ENCODE results near the gene YTHDC2. TPM values are rescaled to one million over a fixed set of nuclear protein-coding genes. Genes with fewer than 3 reads are reported as not detected.
A peak's percentile ranks its signal among the peaks of the same experiment; 100 is the strongest.
"Not testable (repeated sequence)": the region's sequence is repeated elsewhere in the genome, so short reads cannot be mapped to it uniquely, and the experiment has no call there.

Gene YTHDC2
- polyA plus RNA-seq, 1 donor from 2014 or later, result 12.6 TPM

DNA sequence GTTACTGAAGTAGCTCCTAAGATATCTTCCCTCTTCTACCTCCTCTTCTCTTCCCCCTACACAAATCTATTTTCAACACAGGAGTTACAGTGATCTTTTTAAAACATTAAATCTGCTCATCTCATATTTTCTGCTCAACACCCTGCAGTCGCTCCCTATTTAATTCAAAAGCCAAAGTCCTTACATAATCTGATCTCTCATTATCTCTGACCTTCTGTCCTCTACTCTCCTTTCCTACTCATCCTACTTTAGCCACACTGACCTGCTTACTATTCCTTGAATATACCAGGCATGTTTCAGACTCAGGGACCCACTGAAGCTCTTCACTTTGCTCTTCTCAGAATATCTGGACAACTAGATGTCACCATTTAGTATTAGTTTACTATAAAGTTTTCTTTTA, 87.9 kb downstream of the YTHDC2 start:
- Mint-ChIP-seq H3K9me3 (peaks cover 0 to 2% (median 0%) of the 10 kb centered on the region in 3 donors), H3K4me3 (no peak overlapping the region), H3K27ac (no peak overlapping the region), H3K27me3 (peaks cover 7% of the 10 kb centered on the region), H3K36me3 (peaks cover under 1% of the 10 kb centered on the region), H3K4me1 (peaks cover 0 to 1% (median 0%) of the 10 kb centered on the region in 3 donors)

DNA sequence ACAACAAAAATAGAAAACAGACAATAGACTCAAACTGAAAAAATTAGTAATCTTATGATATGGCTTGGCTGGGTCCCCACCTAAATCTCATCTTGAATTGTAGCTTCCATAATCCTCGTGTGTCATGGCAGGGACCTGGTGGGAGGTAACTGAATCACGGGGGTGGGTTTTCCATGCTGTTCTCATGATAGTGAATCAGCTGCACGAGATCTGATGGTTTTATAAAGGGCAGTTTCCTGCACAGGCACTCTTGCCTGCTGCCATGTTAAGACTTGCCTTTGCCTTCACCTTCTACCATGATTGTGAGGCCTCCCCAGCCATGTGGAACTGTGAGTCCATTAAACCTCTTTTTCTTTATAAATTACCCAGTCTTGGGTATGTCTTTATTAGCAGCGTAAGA, 89.8 kb downstream of the YTHDC2 start:
- H3K9me3 Mint-ChIP-seq, result not testable (repeated sequence)

DNA sequence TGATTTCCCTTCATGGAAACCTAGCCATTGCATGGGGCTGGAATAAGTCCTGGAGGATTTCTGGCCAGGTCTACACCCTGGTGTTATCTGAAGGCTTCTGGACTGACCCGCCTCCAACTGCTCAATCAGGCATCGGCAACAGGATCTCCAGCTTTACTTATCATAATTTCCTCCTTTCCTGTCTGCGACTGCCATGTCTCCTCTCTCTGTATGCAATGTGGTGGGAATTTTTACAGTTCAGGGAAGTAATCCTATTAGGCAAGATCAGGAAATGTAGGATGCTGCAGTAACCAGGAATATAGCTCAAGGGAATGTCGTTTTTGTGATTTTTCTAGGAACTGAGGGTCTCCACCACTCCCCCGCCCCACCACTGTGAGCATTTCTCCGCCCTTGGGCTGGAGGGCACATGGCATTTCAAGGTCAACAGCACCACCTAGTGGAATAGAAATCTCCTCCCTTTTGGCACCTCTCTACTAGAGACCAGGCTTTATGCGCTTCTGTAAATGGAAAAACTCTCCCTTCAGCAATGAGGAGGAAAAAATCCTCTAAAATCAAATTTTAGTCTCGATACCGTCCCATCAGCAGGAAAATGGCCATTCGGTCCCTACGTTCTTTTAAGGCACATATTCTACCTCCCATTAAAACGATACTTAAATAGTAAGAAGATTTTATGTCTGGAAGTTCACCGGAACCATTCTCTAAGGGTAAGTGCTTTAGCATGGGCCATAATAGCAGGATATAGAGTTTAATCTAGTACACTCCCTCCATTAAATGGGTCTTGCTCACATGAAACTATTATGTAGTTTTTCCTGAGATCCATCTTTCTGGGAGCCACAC, 93.0 kb downstream of the YTHDC2 start:
- Mint-ChIP-seq H3K27me3 (peaks cover 19% of the 10 kb centered on the region), H3K36me3 (no peaks in the 10 kb centered on the region), H3K4me3 (no peak overlapping the region), H3K9me3 (peaks cover 0 to 2% (median 0%) of the 10 kb centered on the region in 3 donors), H3K4me1 (peaks cover 0 to 1% (median 0%) of the 10 kb centered on the region in 3 donors), H3K27ac (peak overlapping the region in 1 of 3 donors; percentile 23)

More for the DNA sequence above, 89.8 kb downstream of the YTHDC2 start:
- H3K27ac Mint-ChIP-seq, H3K4me3 Mint-ChIP-seq, H3K4me1 Mint-ChIP-seq, H3K36me3 Mint-ChIP-seq: not testable (repeated sequence)
- H3K27me3 Mint-ChIP-seq, result peaks cover 19% of the 10 kb centered on the region

DNA sequence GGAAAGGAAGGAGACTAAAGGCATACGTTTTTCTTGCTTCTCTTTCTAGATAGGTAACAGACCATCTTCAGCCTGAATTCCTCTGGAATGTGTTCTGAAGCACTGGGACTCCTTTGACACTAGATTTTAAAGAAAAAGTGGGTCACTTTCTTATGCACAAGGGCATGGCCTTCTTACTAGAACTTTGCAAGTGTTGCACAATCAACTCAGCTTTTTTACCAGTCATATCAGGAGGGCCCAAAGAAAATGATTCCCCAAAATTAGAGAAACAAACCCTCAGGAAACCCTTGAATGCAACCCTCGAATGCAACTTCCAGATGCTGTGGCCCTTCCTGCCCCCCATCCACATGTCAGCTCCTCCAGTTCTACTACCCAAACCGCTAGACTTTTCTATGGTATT, 93.9 kb downstream of the YTHDC2 start:
- H3K9me3 Mint-ChIP-seq, result peaks cover 0 to 2% (median 0%) of the 10 kb centered on the region in 3 donors
- H3K27ac Mint-ChIP-seq, result no peak overlapping the region
- peaks cover 21% of the 10 kb centered on the region for H3K27me3 Mint-ChIP-seq
- peaks cover 0 to 1% (median 0%) of the 10 kb centered on the region in 3 donors for H3K4me1 Mint-ChIP-seq
- no peak overlapping the region for H3K4me3 Mint-ChIP-seq
- H3K36me3 Mint-ChIP-seq, result no peaks in the 10 kb centered on the region

DNA sequence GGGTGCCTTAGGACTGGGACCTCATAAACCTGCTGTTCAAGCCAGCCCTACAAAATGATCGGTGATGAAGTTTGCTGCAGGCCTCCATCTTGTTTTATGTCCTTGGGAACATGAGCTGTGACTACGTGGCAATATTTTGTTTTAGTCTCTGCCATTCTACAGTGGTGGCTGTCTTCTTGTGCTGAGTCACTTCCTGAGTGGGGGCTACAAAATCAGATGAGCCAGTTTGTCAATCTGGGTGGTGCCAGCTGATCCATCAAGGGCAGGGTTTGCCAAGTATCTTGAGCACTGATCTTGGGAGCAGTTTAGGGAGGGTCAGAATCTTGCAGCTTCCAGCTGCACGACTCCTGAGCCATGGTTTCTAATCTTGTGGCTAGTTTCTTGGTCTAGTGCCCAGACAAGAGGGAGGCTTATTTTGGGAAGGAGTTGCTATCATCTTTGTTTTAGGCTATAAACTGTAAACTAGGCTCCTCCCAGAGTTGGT, 94.7 kb downstream of the YTHDC2 start:
- H3K27me3 Mint-ChIP-seq, result peaks cover 23% of the 10 kb centered on the region
- H3K9me3 Mint-ChIP-seq, result peaks cover 0 to 2% (median 0%) of the 10 kb centered on the region in 3 donors
- H3K27ac Mint-ChIP-seq, result no peak overlapping the region
- no peak overlapping the region for H3K4me3 Mint-ChIP-seq
- H3K36me3 Mint-ChIP-seq, result no peaks in the 10 kb centered on the region
- H3K4me1 Mint-ChIP-seq, result peaks cover 0 to 1% (median 0%) of the 10 kb centered on the region in 3 donors

DNA sequence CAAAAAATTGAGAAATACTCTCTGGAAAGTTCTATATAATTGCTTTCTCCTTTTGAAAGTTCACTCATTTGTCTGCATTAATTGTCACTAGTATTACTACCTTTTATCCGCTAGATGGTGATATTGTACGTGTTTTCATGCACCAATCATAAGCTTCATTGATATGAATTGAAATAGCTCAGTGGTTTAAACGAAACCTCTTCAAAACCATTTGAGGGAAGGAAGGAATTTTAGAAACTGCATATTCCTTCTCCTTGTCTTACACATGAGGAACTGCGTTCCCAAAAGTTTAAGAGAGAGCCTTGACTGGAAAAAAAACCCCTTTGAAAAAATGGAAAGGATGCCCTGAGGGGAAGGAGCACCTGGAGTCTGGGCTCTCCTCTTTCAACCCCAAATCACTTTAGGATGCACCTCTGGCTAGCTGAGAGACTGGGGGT, 98.6 kb downstream of the YTHDC2 start:
- Mint-ChIP-seq H3K4me3 (no peak overlapping the region), H3K27me3 (peaks cover 17% of the 10 kb centered on the region), H3K9me3 (no peaks in the 10 kb centered on the region), H3K27ac (no peak overlapping the region), H3K4me1 (no peaks in the 10 kb centered on the region), H3K36me3 (no peaks in the 10 kb centered on the region)

DNA sequence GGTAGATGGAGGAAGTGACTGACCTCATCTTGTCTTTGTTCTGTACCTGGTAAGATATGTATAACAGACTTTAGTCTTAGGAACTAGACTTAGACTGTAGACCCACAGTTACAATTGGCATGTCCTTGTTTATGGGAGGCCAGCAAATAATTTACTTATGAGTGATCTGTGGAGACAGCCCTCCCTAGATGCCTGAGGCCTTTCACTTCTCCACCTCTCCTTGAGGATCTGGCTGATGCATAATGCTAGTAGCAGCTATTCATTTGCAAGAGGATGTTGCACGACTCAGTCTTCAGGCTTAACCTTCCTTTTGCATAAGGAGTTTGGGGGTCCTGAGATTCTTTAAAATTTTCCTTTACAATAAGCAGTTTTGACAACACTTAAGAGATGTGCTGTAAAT, 100.7 kb downstream of the YTHDC2 start:
- Mint-ChIP-seq H3K27ac (no peak overlapping the region), H3K9me3 (no peaks in the 10 kb centered on the region), H3K4me3 (no peak overlapping the region), H3K36me3 (no peaks in the 10 kb centered on the region), H3K27me3 (peaks cover 10% of the 10 kb centered on the region), H3K4me1 (no peaks in the 10 kb centered on the region)

DNA sequence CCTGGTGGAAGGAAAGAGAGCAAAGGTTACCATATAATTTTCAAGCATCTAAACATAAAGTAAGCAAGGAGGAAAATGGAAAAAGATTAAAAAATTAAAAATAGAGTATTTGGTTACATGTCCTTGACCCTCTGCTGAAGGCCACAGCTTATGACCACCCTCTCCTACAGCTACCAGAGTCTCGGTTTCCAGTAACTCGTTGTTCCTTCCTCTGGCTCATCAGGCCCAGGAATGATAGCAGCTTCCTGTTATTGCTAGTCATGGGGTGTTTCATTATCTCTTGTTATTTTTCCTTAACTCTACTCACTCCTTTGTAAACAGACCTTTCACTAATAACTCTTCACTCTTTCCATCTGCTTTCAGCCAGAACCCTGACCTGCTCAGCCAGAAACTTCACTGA, 102.2 kb downstream of the YTHDC2 start:
- H3K36me3 Mint-ChIP-seq, result no peaks in the 10 kb centered on the region
- no peak overlapping the region for H3K4me3 Mint-ChIP-seq
- H3K27ac Mint-ChIP-seq, result no peak overlapping the region
- no peaks in the 10 kb centered on the region for H3K9me3 Mint-ChIP-seq
- peaks cover 10% of the 10 kb centered on the region for H3K27me3 Mint-ChIP-seq
- H3K4me1 Mint-ChIP-seq, result peaks cover 0 to 1% (median 0%) of the 10 kb centered on the region in 3 donors

DNA sequence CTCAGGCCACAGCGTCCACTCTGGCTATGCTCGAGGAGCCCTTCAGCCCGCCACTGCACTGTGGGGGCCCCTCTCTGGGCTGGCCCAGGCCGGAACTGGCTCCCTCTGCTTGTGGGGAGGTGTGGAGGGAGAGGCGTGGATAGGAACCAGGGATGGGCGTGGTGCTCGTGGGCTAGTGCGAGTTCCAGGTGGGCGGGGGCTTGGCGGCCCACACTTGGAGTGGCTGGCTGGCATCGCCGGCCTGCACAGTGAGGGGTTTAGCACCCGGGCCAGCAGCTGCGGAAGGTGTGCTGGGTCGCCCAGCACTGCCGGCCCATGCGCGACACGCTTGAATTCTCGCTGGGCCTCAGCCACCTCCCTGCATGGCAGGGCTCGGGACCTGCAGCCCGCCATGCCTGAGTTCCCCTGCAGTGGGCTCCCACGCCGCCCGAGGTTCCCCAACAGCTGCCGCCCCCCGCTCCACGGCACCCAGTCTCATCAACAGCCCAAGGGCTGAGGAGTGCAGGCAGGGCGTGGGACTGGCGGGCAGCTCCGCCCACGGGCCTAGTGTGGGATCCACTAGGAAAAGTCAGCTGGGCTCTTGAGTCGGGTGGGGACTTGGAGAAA, 103.8 kb downstream of the YTHDC2 start:
- Mint-ChIP-seq H3K36me3 (no peaks in the 10 kb centered on the region), H3K4me1 (peaks cover 0 to 1% (median 0%) of the 10 kb centered on the region in 3 donors), H3K27ac (no peak overlapping the region), H3K27me3 (peaks cover 8% of the 10 kb centered on the region), H3K4me3 (no peak overlapping the region), H3K9me3 (no peaks in the 10 kb centered on the region)

DNA sequence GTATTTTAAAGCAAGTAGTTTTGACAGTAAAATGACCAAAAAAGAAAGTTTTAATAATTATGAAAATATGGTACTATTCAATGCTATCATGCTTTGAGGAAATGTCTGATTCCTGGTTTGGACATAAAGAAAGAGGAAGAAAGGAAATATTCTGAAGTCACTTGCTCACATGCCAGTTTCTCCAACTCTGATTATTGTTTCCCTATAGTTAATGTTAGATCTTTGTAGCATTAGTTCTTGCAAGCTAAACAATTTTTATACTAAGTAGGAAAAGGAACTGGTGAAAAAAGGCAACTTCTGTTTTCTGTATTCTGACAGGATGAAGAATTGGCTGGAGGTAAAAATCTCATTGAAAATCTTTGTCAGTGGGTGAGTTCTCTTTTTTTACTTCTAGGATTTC, 119.5 kb downstream of the YTHDC2 start:
- Mint-ChIP-seq H3K4me3 (no peak overlapping the region), H3K9me3 (peaks cover under 1 to 5% (median 1%) of the 10 kb centered on the region in 3 donors), H3K4me1 (no peaks in the 10 kb centered on the region), H3K27ac (no peak overlapping the region), H3K27me3 (peaks cover 2% of the 10 kb centered on the region), H3K36me3 (no peaks in the 10 kb centered on the region)

DNA sequence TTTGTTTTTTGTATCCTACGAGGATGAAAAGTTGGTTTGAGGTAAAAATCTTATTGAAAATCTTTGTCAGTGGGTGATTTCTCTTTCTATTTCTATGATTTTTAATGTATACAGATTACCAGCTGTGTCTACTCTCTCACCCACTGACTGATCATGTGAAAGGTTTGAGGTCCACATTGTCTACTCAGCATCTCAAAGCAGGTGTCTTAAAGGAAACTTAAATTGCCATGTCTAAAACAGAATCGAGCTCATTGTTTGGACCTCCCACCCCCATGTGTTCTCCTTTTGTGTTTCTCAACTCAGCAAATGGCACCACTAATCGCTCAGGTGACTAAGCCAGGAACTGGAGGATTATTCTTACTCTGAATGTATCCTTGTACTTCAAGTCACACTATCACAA, 121.5 kb downstream of the YTHDC2 start:
- H3K4me1 Mint-ChIP-seq, result no peaks in the 10 kb centered on the region
- no peak overlapping the region for H3K27ac Mint-ChIP-seq
- peaks cover 0 to 8% (median 0%) of the 10 kb centered on the region in 3 donors for H3K9me3 Mint-ChIP-seq
- no peaks in the 10 kb centered on the region for H3K36me3 Mint-ChIP-seq
- H3K27me3 Mint-ChIP-seq, result peaks cover 3% of the 10 kb centered on the region
- no peak overlapping the region for H3K4me3 Mint-ChIP-seq

DNA sequence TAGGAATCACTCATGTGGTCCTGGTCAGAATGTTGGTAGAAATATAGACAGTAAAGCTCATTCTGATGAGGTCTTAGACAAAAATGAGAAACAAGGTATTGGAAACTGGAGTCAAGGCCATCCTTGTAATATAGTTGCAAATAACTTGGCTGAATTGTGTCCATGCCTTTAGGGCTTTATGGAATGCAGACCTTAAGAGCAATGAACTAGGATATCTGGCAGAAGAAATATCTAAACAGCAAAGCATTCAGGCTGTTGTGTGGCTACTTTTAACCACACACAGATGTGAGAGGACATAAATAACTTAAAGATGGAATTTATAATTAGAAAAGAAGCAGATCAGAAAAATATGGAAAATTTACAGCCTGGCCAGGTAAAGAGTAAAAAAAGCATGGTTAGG, 128.2 kb downstream of the YTHDC2 start:
- H3K9me3 Mint-ChIP-seq, result peaks cover 0 to 8% (median 2%) of the 10 kb centered on the region in 3 donors
- H3K27ac Mint-ChIP-seq, result no peak overlapping the region

More for the DNA sequence above, 128.2 kb downstream of the YTHDC2 start:
- no peak overlapping the region for H3K4me3 Mint-ChIP-seq
- no peaks in the 10 kb centered on the region for H3K4me1 Mint-ChIP-seq
- H3K36me3 Mint-ChIP-seq, result no peaks in the 10 kb centered on the region
- H3K27me3 Mint-ChIP-seq, result peaks cover 4% of the 10 kb centered on the region

Other genes starting within 250 kb of the YTHDC2 start
- gene TSSK1B, start 78.7 kb upstream of the YTHDC2 start, polyA plus RNA-seq, result not detected
- 0.40 TPM for gene MCC, start 25.2 kb upstream of the YTHDC2 start, polyA plus RNA-seq